Mesothelial cell of epicardium (in vitro differentiated cells): ENCODE data around the gene RXFP4. TPM values are rescaled to one million over a fixed set of nuclear protein-coding genes. Genes with fewer than 3 reads are reported as not detected.
A peak's percentile ranks its signal among the peaks of the same experiment; 100 is the strongest.

Experiments used
- DNase-seq, 2 experiments: peaks; one replicate each; pipeline ENCODE4 v3.0.0; 2021; ENCODE audit warnings: low spot score in 2 of 2; ENCODE audit not compliant: unreplicated experiment in 2 of 2
- H3K27ac Mint-ChIP-seq: 2 replicates; pipeline ENCODE4 v1.8.0; 2021; ENCODE audit warnings: mixed read lengths
- H3K27me3 Mint-ChIP-seq: 2 replicates; pipeline ENCODE4 v1.8.0; 2021; ENCODE audit warnings: low read depth, mixed read lengths
- H3K36me3 Mint-ChIP-seq: 2 replicates; pipeline ENCODE4 v1.8.0; 2021; ENCODE audit warnings: mixed read lengths
- H3K4me1 Mint-ChIP-seq: 2 replicates; pipeline ENCODE4 v1.8.0; 2021; ENCODE audit warnings: mixed read lengths
- H3K4me3 Mint-ChIP-seq: 2 replicates; pipeline ENCODE4 v1.8.0; 2021; ENCODE audit warnings: mild to moderate bottlenecking, moderate library complexity, mixed read lengths
- H3K9me3 Mint-ChIP-seq: 2 replicates; pipeline ENCODE4 v1.8.0; 2021; ENCODE audit warnings: mixed read lengths
- CTCF ChIP-seq: fragments of 200-600 bp; sonication (generic); IDR thresholded peaks from one replicate; pipeline ENCODE4 v1.5.0; 2021; ENCODE audit warnings: antibody characterized with exemption; ENCODE audit not compliant: unreplicated experiment
- microRNA-seq: library from miRNA; unstranded; fragments of <30 nt; microRNA quantifications from one replicate; pipeline ENCODE4 v1.2.0, GENCODE V29; 2021; ENCODE audit warnings: inconsistent platforms, mixed read lengths
- total RNA-seq: library from RNA; stranded (reverse); gene quantifications from 3 replicates; pipeline ENCODE4 v1.2.1, GENCODE V29; 2021

The RXFP4 gene
- total RNA-seq, 1 donor from 2014 or later: not detected

- peak in 1 of 2 experiments; percentile 81 for DNase-seq
- H3K4me3 Mint-ChIP-seq: no peak overlapping the region
- H3K27me3 Mint-ChIP-seq: no peaks in the 10 kb centered on the region
- H3K36me3 Mint-ChIP-seq: no peaks in the 10 kb centered on the region
- H3K27ac Mint-ChIP-seq: no peak overlapping the region
- peaks cover 3% of the 10 kb centered on the region for H3K4me1 Mint-ChIP-seq
- no peaks in the 10 kb centered on the region for H3K9me3 Mint-ChIP-seq
- peak; percentile 96 for TF ChIP-seq CTCF
Measured at GRCh38 chr1:155989242-155990004, 48.0 kb downstream of the RXFP4 start.

- no peak overlapping the region for H3K4me3 Mint-ChIP-seq
- H3K9me3 Mint-ChIP-seq: no peaks in the 10 kb centered on the region
- DNase-seq: no peak
- no peaks in the 10 kb centered on the region for H3K36me3 Mint-ChIP-seq
- TF ChIP-seq CTCF: no peak
- H3K27ac Mint-ChIP-seq: no peak overlapping the region
- no peaks in the 10 kb centered on the region for H3K4me1 Mint-ChIP-seq
- H3K27me3 Mint-ChIP-seq: no peaks in the 10 kb centered on the region
Measured at GRCh38 chr1:155990005-155990739, 48.7 kb downstream of the RXFP4 start.

Small RNAs within 50 kb of the gene (microRNA-seq; reads per million reads assigned to microRNA genes)
- gene MIR6738: 1.5 reads per million

Other genes starting within 250 kb of the RXFP4 start
- 62.4 to 70.1 TPM (median 69.8 TPM) in 3 replicates for gene GON4L, start 84.4 kb upstream of the RXFP4 start, total RNA-seq
- 0.20 to 0.51 TPM (median 0.45 TPM) in 3 replicates for gene SYT11, start 82.1 kb upstream of the RXFP4 start, total RNA-seq
- 34.3 to 37.0 TPM (median 35.5 TPM) in 3 replicates for gene RIT1, start 30.3 kb upstream of the RXFP4 start, total RNA-seq
- gene KHDC4, start 7.2 kb upstream of the RXFP4 start, total RNA-seq: 70.1 to 74.1 TPM (median 73.2 TPM) in 3 replicates
- gene ARHGEF2, start 36.9 kb downstream of the RXFP4 start, total RNA-seq: 103 to 111 TPM (median 110 TPM) in 3 replicates
- gene SSR2, start 79.3 kb downstream of the RXFP4 start, total RNA-seq: 282 to 298 TPM (median 297 TPM) in 3 replicates
- 61.2 to 66.7 TPM (median 61.9 TPM) in 3 replicates for gene UBQLN4, start 112.2 kb downstream of the RXFP4 start, total RNA-seq
- gene LAMTOR2, start 113.1 kb downstream of the RXFP4 start, total RNA-seq: 39.2 to 43.4 TPM (median 39.5 TPM) in 3 replicates
- gene RAB25, start 119.5 kb downstream of the RXFP4 start, total RNA-seq: 51.1 to 52.6 TPM (median 51.2 TPM) in 3 replicates
- 107 to 112 TPM (median 112 TPM) in 3 replicates for gene MEX3A, start 140.8 kb downstream of the RXFP4 start, total RNA-seq
- gene LMNA, start 173.1 kb downstream of the RXFP4 start, total RNA-seq: 91.7 to 96.9 TPM (median 92.4 TPM) in 3 replicates
- 18.7 to 21.0 TPM (median 19.8 TPM) in 3 replicates for gene SEMA4A, start 211.9 kb downstream of the RXFP4 start, total RNA-seq